H7 (cell line): ENCODE results near the gene DCLK2. TPM values are rescaled to one million over a fixed set of nuclear protein-coding genes. Genes with fewer than 3 reads are reported as not detected.
"Not testable (repeated sequence)": the region's sequence is repeated elsewhere in the genome, so short reads cannot be mapped to it uniquely, and the experiment has no call there.

Source experiments
- DNase-seq: peaks from one replicate; pipeline ENCODE4 v3.0.0; 2012
- H3K27me3 ChIP-seq: 2 replicates; pipeline ENCODE4 v1.6.0; 2011; ENCODE audit warnings: mild to moderate bottlenecking, low read length; ENCODE audit not compliant: control insufficient read depth, insufficient read depth
- H3K36me3 ChIP-seq: replicated peaks from 2 replicates; pipeline ENCODE4 v1.5.1; 2011; ENCODE audit warnings: low read length; ENCODE audit not compliant: control insufficient read depth, insufficient read depth
- H3K4me3 ChIP-seq: 2 replicates; pipeline ENCODE4 v1.5.1; 2011; ENCODE audit warnings: low read depth, mild to moderate bottlenecking, control low read depth, low read length, moderate library complexity; ENCODE audit not compliant: insufficient read depth
- total RNA-seq: library from RNA; depleted of rRNA; stranded (reverse); fragments of >200 nt; shearing (Covaris generic); gene quantifications from 2 replicates; pipeline ENCODE4 v1.2.3, GENCODE V29; 2014

Gene DCLK2
- total RNA-seq, 1 experiment from 2014 or later = 0.31 TPM

- Histone ChIP-seq H3K4me3 (no peak overlapping the region), H3K36me3 (no peaks in the 10 kb centered on the region), H3K27me3 (no peaks in the 10 kb centered on the region)
- DNase-seq = no peak
These were observed 86.8 kb downstream of the DCLK2 start for GRCh38 chr4:150164956-150165629.

GRCh38 chr4:150167054-150167453 is 88.8 kb downstream of the DCLK2 start:
- DNase-seq = no peak
- H3K27me3 ChIP-seq = no peaks in the 10 kb centered on the region
- no peak overlapping the region for H3K4me3 ChIP-seq
- no peaks in the 10 kb centered on the region for H3K36me3 ChIP-seq

- Histone ChIP-seq H3K4me3 (no peak overlapping the region), H3K36me3 (no peaks in the 10 kb centered on the region)
- DNase-seq = no peak
These were observed 95.2 kb downstream of the DCLK2 start for GRCh38 chr4:150173432-150173861.

GRCh38 chr4:150173982-150174398 is 95.7 kb downstream of the DCLK2 start:
- DNase-seq = no peak
- Histone ChIP-seq H3K27me3 (no peaks in the 10 kb centered on the region), H3K36me3 (no peaks in the 10 kb centered on the region), H3K4me3 (no peak overlapping the region)

More at GRCh38 chr4:150173432-150173861, 95.2 kb downstream of the DCLK2 start:
- no peaks in the 10 kb centered on the region for H3K27me3 ChIP-seq

- no peak for DNase-seq
- no peak overlapping the region for H3K4me3 ChIP-seq
- no peaks in the 10 kb centered on the region for H3K27me3 ChIP-seq
- H3K36me3 ChIP-seq = no peaks in the 10 kb centered on the region
These were observed 98.3 kb downstream of the DCLK2 start for GRCh38 chr4:150176547-150176946.

GRCh38 chr4:150178161-150178560 is 99.9 kb downstream of the DCLK2 start:
- no peak overlapping the region for H3K4me3 ChIP-seq
- H3K36me3 ChIP-seq = no peaks in the 10 kb centered on the region
- no peak for DNase-seq
- no peaks in the 10 kb centered on the region for H3K27me3 ChIP-seq

- DNase-seq = no peak
- Histone ChIP-seq H3K4me3 (no peak overlapping the region), H3K27me3 (no peaks in the 10 kb centered on the region), H3K36me3 (no peaks in the 10 kb centered on the region)
These were observed 103.3 kb downstream of the DCLK2 start for GRCh38 chr4:150181536-150181935.

GRCh38 chr4:150182794-150183193 is 104.5 kb downstream of the DCLK2 start:
- H3K27me3 ChIP-seq = no peaks in the 10 kb centered on the region
- H3K36me3 ChIP-seq = no peaks in the 10 kb centered on the region
- H3K4me3 ChIP-seq = no peak overlapping the region
- DNase-seq = no peak

- not testable (repeated sequence) for H3K4me3 ChIP-seq, H3K36me3 ChIP-seq, H3K27me3 ChIP-seq, DNase-seq
These were observed 106.8 kb downstream of the DCLK2 start for GRCh38 chr4:150185033-150185432.

- no peaks in the 10 kb centered on the region for H3K27me3 ChIP-seq
- no peak for DNase-seq
- no peaks in the 10 kb centered on the region; the same call in 1 of the 2 replicates for H3K36me3 ChIP-seq
- H3K4me3 ChIP-seq = no peak overlapping the region
These were observed 114.7 kb downstream of the DCLK2 start for GRCh38 chr4:150192986-150193385.

- H3K4me3 ChIP-seq, DNase-seq, H3K27me3 ChIP-seq: not testable (repeated sequence)
These were observed 119.0 kb downstream of the DCLK2 start for GRCh38 chr4:150197256-150197655.

GRCh38 chr4:150199056-150199455 is 120.8 kb downstream of the DCLK2 start:
- no peaks in the 10 kb centered on the region for H3K27me3 ChIP-seq
- no peak for DNase-seq
- H3K36me3 ChIP-seq = no peaks in the 10 kb centered on the region
- no peak overlapping the region for H3K4me3 ChIP-seq

More at GRCh38 chr4:150197256-150197655, 119.0 kb downstream of the DCLK2 start:
- H3K36me3 ChIP-seq = not testable (repeated sequence)

- Histone ChIP-seq H3K4me3 (no peak overlapping the region), H3K27me3 (no peaks in the 10 kb centered on the region), H3K36me3 (no peaks in the 10 kb centered on the region)
- no peak for DNase-seq
These were observed 126.8 kb downstream of the DCLK2 start for GRCh38 chr4:150205016-150205415.

- Histone ChIP-seq H3K36me3 (no peaks in the 10 kb centered on the region), H3K27me3 (no peaks in the 10 kb centered on the region), H3K4me3 (no peak overlapping the region)
- no peak for DNase-seq
These were observed 128.0 kb downstream of the DCLK2 start for GRCh38 chr4:150206265-150206664.

GRCh38 chr4:150206954-150207353 is 128.7 kb downstream of the DCLK2 start:
- DNase-seq = no peak
- H3K4me3 ChIP-seq = no peak overlapping the region

GRCh38 chr4:150207871-150208270 is 129.6 kb downstream of the DCLK2 start:
- DNase-seq = no peak
- Histone ChIP-seq H3K27me3 (no peaks in the 10 kb centered on the region), H3K4me3 (no peak overlapping the region), H3K36me3 (no peaks in the 10 kb centered on the region)

More at GRCh38 chr4:150206954-150207353, 128.7 kb downstream of the DCLK2 start:
- H3K27me3 ChIP-seq = no peaks in the 10 kb centered on the region
- H3K36me3 ChIP-seq = no peaks in the 10 kb centered on the region
